Stomach (tissue), 9 donors: ENCODE measurements around the gene RCE1. TPM values are rescaled to one million over a fixed set of nuclear protein-coding genes. Genes with fewer than 3 reads are reported as not detected.

Experiments
- DNase-seq, 2 donors: peaks; one replicate each; pipeline versions ENCODE4 v3.0.0 to v3.0.0-alpha.2; 2013 to 2019
- H3K27ac ChIP-seq, 5 donors: fragments of 200-600 bp in 4 of 5; sonication (generic) in 4 of 5; one replicate each; pipeline ENCODE4 v1.5.1; 2013 to 2019; ENCODE audit warnings: mild to moderate bottlenecking in 1 of 5, moderate library complexity in 1 of 5
- H3K27me3 ChIP-seq, 3 donors: fragments of 200-600 bp; sonication (generic); one replicate each; pipeline ENCODE4 v1.5.1; 2017 to 2019; ENCODE audit warnings: mixed run types in 1 of 3
- H3K36me3 ChIP-seq, 4 donors: fragments of 200-600 bp; sonication (generic); 1 replicate in 3 of 4; 2 replicates in 1 of 4; pipeline ENCODE4 v1.5.1; 2016 to 2019
- H3K4me1 ChIP-seq, 4 donors: fragments of 200-600 bp; sonication (generic); one replicate each; pipeline ENCODE4 v1.5.1; 2016 to 2019
- H3K4me3 ChIP-seq, 4 donors: fragments of 200-600 bp; sonication (generic) in 3 of 4; one replicate each; pipeline ENCODE4 v1.5.1; 2016 to 2019; ENCODE audit warnings: mild to moderate bottlenecking in 1 of 4
- H3K9me3 ChIP-seq, 4 donors: fragments of 200-600 bp; sonication (generic); one replicate each; pipeline ENCODE4 v1.5.1; 2016 to 2019
- EP300 ChIP-seq: sonication (generic); formaldehyde crosslinking; IDR thresholded peaks from one replicate; pipeline ENCODE4 v1.6.1; 2017; ENCODE audit warnings: antibody characterized with exemption
- POLR2A ChIP-seq, 4 donors: fragments of 450-650 bp; IDR thresholded peaks; one replicate each; pipeline ENCODE4 v1.6.1; 2016; ENCODE audit warnings: antibody characterized with exemption in 4 of 4, control low read depth in 2 of 4, mild to moderate bottlenecking in 1 of 4, moderate library complexity in 1 of 4
- POLR2AphosphoS5 ChIP-seq, 3 donors: sonication (generic); formaldehyde crosslinking; IDR thresholded peaks; one replicate each; pipeline ENCODE4 v1.6.1; 2016; ENCODE audit warnings: antibody characterized with exemption in 3 of 3
- WGBS, 5 donors: extraction: QIAGEN DNeasy Blood & Tissue Kit in 3 of 5; methylation state at CpG; one replicate each; pipeline versions ENCODE4 v1.1.5 to v1.1.7; 2013 to 2018; 5-methylcytosine and 5-hydroxymethylcytosine counted together
- intact Hi-C: fragments of 100-400 bp; cut with DNase I; formaldehyde crosslinking; loops from one replicate; pipeline ENCODE4 v1.15.1; 2023; ENCODE audit warnings: low total_unique reads
- polyA plus RNA-seq, 3 donors: library from polyadenylated mRNA; stranded (reverse); fragments of 200-250 nt; gene quantifications; one replicate each; pipeline ENCODE4 v1.2.3, GENCODE V29; 2013
- total RNA-seq, 5 donors: library from RNA; depleted of rRNA; stranded (reverse); fragments of >200 nt; gene quantifications; one replicate each; pipeline versions ENCODE4 v1.1.0 to v1.2.3, GENCODE V29; 2014 to 2016
- TF ChIP-seq, protein P1 (sequence below), 7 experiments: fragments of 450-650 bp in 4 of 7; fragments of 200-600 bp in 3 of 7; sonication (generic) in 3 of 7; IDR thresholded peaks; one replicate each; pipeline ENCODE4 v1.5.1; 2016 to 2019; ENCODE audit warnings: antibody characterized with exemption in 7 of 7, control low read depth in 2 of 7, mild to moderate bottlenecking in 1 of 7
- donor health status: healthy with polysubstance abuse.
- donor health status: Bipolar disorder and iron deficiency.
- donor health status: healthy.

Gene RCE1
- total and polyA plus RNA-seq, 8 donors = 0.58 to 124 (median 14.7) TPM

DNA sequence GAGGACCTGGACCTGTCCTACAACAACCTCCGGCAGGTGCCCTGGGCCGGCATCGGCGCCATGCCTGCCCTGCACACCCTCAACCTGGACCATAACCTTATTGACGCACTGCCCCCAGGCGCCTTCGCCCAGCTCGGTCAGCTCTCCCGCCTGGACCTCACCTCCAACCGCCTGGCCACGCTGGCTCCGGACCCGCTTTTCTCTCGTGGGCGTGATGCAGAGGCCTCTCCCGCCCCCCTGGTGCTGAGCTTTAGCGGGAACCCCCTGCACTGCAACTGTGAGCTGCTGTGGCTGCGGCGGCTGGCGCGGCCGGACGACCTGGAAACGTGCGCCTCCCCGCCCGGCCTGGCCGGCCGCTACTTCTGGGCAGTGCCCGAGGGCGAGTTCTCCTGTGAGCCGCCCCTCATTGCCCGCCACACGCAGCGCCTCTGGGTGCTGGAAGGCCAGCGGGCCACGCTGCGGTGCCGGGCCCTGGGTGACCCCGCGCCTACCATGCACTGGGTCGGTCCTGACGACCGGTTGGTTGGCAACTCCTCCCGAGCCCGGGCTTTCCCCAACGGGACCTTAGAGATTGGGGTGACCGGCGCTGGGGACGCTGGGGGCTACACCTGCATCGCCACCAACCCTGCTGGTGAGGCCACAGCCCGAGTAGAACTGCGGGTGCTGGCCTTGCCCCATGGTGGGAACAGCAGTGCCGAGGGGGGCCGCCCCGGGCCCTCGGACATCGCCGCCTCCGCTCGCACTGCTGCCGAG lies 15.1 kb downstream of the RCE1 start:
- Histone ChIP-seq H3K4me1 (peaks cover 7 to 41% (median 16%) of the 10 kb centered on the region in 4 donors), H3K4me3 (peak overlapping the region in 1 of 4 donors; percentile 51), H3K27me3 (no peaks in the 10 kb centered on the region), H3K9me3 (no peaks in the 10 kb centered on the region), H3K36me3 (peaks cover 0 to 52% (median 24%) of the 10 kb centered on the region in 4 donors), H3K27ac (no peak overlapping the region)
- no peak for TF ChIP-seq POLR2AphosphoS5 (IDR thresholded peaks at IDR 0.05)
- no peak for TF ChIP-seq EP300
- no peak for TF ChIP-seq POLR2A (IDR thresholded peaks at IDR 0.05)
- TF ChIP-seq, protein P1, sequence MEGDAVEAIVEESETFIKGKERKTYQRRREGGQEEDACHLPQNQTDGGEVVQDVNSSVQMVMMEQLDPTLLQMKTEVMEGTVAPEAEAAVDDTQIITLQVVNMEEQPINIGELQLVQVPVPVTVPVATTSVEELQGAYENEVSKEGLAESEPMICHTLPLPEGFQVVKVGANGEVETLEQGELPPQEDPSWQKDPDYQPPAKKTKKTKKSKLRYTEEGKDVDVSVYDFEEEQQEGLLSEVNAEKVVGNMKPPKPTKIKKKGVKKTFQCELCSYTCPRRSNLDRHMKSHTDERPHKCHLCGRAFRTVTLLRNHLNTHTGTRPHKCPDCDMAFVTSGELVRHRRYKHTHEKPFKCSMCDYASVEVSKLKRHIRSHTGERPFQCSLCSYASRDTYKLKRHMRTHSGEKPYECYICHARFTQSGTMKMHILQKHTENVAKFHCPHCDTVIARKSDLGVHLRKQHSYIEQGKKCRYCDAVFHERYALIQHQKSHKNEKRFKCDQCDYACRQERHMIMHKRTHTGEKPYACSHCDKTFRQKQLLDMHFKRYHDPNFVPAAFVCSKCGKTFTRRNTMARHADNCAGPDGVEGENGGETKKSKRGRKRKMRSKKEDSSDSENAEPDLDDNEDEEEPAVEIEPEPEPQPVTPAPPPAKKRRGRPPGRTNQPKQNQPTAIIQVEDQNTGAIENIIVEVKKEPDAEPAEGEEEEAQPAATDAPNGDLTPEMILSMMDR (IDR thresholded peaks at IDR 0.05) = no peak
- intact Hi-C loops = no loop called here
- DNase-seq = no peak
- WGBS, 5 donors = 93 to 96% (median 95%) methylated on average over 30 to 62 of the region's 62 CpGs

DNA sequence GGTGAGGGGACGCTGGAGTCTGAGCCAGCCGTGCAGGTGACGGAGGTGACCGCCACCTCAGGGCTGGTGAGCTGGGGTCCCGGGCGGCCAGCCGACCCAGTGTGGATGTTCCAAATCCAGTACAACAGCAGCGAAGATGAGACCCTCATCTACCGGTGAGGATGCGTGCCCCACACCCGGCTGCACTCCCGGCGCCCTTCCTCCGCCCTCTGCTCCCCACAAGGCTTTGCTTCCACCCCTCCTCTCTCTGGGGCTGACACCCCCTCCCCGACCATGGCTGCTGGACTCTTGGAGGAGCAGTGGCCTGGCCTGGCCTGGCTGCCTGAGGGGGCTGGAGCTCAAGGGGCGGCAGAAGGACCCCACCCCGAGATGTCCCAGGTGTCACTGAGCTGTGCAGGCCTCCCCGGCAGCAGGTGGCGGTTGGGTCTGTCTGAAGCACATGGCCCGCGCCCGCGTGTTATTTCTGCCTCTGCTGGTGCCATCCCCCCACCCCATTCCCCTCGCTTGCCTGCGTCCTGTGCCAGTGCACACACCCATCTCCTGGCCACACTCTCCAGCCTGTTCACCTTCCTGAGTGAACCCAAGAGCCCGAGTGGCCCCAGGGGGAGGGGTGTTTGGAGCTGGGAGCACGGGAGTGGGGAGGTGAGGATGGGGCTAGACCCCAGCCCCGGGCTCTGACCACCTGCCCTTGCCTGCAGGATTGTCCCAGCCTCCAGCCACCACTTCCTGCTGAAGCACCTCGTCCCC lies 15.9 kb downstream of the RCE1 start:
- TF ChIP-seq POLR2AphosphoS5 (IDR thresholded peaks at IDR 0.05) (no peak), EP300 (no peak)
- Histone ChIP-seq H3K27ac (no peak overlapping the region), H3K36me3 (peaks cover 0 to 58% (median 26%) of the 10 kb centered on the region in 4 donors), H3K27me3 (no peaks in the 10 kb centered on the region), H3K9me3 (no peaks in the 10 kb centered on the region), H3K4me3 (no peak overlapping the region), H3K4me1 (peaks cover 7 to 41% (median 17%) of the 10 kb centered on the region in 4 donors)
- no peak for DNase-seq
- intact Hi-C loops = no loop called here
- WGBS, 5 donors = 81 to 86% (median 83%) methylated on average over 21 to 29 of the region's 29 CpGs

DNA sequence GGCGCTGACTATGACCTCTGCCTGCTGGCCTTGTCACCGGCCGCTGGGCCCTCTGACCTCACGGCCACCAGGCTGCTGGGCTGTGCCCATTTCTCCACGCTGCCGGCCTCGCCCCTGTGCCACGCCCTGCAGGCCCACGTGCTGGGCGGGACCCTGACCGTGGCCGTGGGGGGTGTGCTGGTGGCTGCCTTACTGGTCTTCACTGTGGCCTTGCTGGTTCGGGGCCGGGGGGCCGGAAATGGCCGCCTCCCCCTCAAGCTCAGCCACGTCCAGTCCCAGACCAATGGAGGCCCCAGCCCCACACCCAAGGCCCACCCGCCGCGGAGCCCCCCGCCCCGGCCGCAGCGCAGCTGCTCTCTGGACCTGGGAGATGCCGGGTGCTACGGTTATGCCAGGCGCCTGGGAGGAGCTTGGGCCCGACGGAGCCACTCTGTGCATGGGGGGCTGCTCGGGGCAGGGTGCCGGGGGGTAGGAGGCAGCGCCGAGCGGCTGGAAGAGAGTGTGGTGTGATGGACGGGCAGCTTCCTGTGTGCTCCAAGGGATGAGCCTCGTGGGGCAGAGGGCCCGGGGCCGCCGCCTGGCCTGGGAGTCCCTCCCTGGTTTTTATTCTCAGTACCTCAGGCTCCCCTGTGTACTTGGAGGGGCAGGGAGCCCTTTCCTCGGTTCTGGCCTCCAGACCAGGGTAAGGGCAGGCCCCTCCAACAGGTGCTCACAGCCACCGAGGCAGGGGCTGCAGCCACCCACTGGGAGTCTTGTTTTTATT lies 16.6 kb downstream of the RCE1 start:
- WGBS, 5 donors = 77 to 84% (median 82%) methylated on average over 25 to 41 of the region's 41 CpGs

DNA sequence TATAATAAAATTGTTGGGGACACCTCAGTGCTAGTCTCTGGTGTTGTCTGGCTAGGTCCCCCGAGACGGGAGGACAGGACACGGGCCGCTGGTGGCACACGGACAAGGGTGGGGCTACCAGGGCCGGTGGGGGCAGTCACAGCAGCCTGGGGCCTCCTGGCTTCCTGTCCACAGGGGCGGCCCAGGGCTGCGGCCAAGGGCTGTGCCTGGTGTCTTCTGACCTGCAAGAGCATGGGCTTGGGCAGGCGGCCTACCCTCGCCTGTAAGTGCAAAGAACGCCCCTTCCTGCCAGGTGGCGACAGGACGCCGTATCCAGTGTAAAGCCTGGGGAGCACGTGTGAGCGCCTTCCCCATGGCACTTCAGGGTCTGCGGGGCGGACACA lies 17.2 kb downstream of the RCE1 start:
- H3K4me3 ChIP-seq = no peak overlapping the region
- no peaks in the 10 kb centered on the region for H3K9me3 ChIP-seq
- H3K27ac ChIP-seq = no peak overlapping the region
- TF ChIP-seq POLR2A (IDR thresholded peaks at IDR 0.05) = no peak
- TF ChIP-seq POLR2AphosphoS5 (IDR thresholded peaks at IDR 0.05) = no peak
- no peak for TF ChIP-seq EP300
- TF ChIP-seq, protein P1 (IDR thresholded peaks at IDR 0.05) = no peak
- peaks cover 4 to 36% (median 16%) of the 10 kb centered on the region in 4 donors for H3K4me1 ChIP-seq
- H3K36me3 ChIP-seq = peaks cover 0 to 58% (median 26%) of the 10 kb centered on the region in 4 donors
- no peaks in the 10 kb centered on the region for H3K27me3 ChIP-seq
- DNase-seq = no peak
- WGBS, 5 donors = 78 to 81% (median 79%) methylated on average over 7 to 18 of the region's 18 CpGs
- intact Hi-C loops = no loop called here

More for the DNA sequence above, 16.6 kb downstream of the RCE1 start:
- Histone ChIP-seq H3K4me3 (no peak overlapping the region), H3K27me3 (no peaks in the 10 kb centered on the region), H3K4me1 (peaks cover 7 to 41% (median 20%) of the 10 kb centered on the region in 4 donors), H3K27ac (no peak overlapping the region), H3K36me3 (peaks cover 0 to 58% (median 26%) of the 10 kb centered on the region in 4 donors), H3K9me3 (no peaks in the 10 kb centered on the region)
- intact Hi-C loops = no loop called here
- no peak for DNase-seq
- TF ChIP-seq, protein P1 (IDR thresholded peaks at IDR 0.05) = no peak
- TF ChIP-seq EP300 = no peak
- no peak for TF ChIP-seq POLR2AphosphoS5 (IDR thresholded peaks at IDR 0.05)
- TF ChIP-seq POLR2A (IDR thresholded peaks at IDR 0.05) = no peak
